ENCODE results near the gene PRKD2. TPM values are rescaled to one million over a fixed set of nuclear protein-coding genes. Genes with fewer than 3 reads are reported as not detected.
"Not testable (repeated sequence)": the region's sequence is repeated elsewhere in the genome, so short reads cannot be mapped to it uniquely, and the experiment has no call there.

PRKD2 gene
- total RNA-seq, 1 experiment from 2014 or later, result 7.3 TPM

- no peaks in the 10 kb centered on the region for H3K9me3 ChIP-seq (replicated peaks)
- peak overlapping the region; percentile 52 for H3K4me3 ChIP-seq
- peaks cover 34% of the 10 kb centered on the region for H3K36me3 ChIP-seq
- DNase-seq (ENCODE audit: low read depth in 1 of 2, low spot score in 2 of 2), result no peak
- no peaks in the 10 kb centered on the region for H3K27me3 ChIP-seq (replicated peaks)
- H3K27ac ChIP-seq, result peak overlapping the region; percentile 5; the same call in 1 of the 2 replicates
- H3K4me1 ChIP-seq (replicated peaks), result peaks cover 31% of the 10 kb centered on the region
Observed at GRCh38 chr19:46716672-46717033, 261 bp downstream of the PRKD2 start.

- Histone ChIP-seq H3K27ac (0 out of 2 replicates have a peak overlapping the region, but pooled peaks have one; percentile 7), H3K27me3 (replicated peaks) (no peaks in the 10 kb centered on the region), H3K4me1 (replicated peaks) (peaks cover 31% of the 10 kb centered on the region), H3K9me3 (replicated peaks) (no peaks in the 10 kb centered on the region), H3K36me3 (peaks cover 31% of the 10 kb centered on the region), H3K4me3 (peak overlapping the region; percentile 52)
- DNase-seq (ENCODE audit: low read depth in 1 of 2, low spot score in 2 of 2), result no peak
Observed at GRCh38 chr19:46715975-46716671, 791 bp downstream of the PRKD2 start.

GRCh38 chr19:46715620-46715974 is 1.3 kb downstream of the PRKD2 start:
- DNase-seq (ENCODE audit: low read depth in 1 of 2, low spot score in 2 of 2), result no peak
- Histone ChIP-seq H3K27me3 (replicated peaks) (no peaks in the 10 kb centered on the region), H3K4me3 (peak overlapping the region; percentile 52), H3K9me3 (replicated peaks) (no peaks in the 10 kb centered on the region), H3K36me3 (peaks cover 29% of the 10 kb centered on the region), H3K4me1 (replicated peaks) (peaks cover 31% of the 10 kb centered on the region), H3K27ac (0 out of 2 replicates have a peak overlapping the region, but pooled peaks have one; percentile 7)

- peak overlapping the region; percentile 74 for H3K27ac ChIP-seq
- no peaks in the 10 kb centered on the region for H3K27me3 ChIP-seq (replicated peaks)
- H3K36me3 ChIP-seq, result peaks cover 24% of the 10 kb centered on the region
- no peaks in the 10 kb centered on the region for H3K9me3 ChIP-seq (replicated peaks)
- H3K4me1 ChIP-seq (replicated peaks), result peaks cover 31% of the 10 kb centered on the region
- peak in 1 of 2 experiments; percentile 30 for DNase-seq (ENCODE audit: low read depth in 1 of 2, low spot score in 2 of 2)
- peak overlapping the region; percentile 44 for H3K4me3 ChIP-seq
Observed at GRCh38 chr19:46714444-46715106, 2.3 kb downstream of the PRKD2 start.

- H3K27me3 ChIP-seq (replicated peaks), result no peaks in the 10 kb centered on the region
- peak overlapping the region; percentile 44 for H3K4me3 ChIP-seq
- peak in 1 of 2 experiments; percentile 81 for DNase-seq (ENCODE audit: low read depth in 1 of 2, low spot score in 2 of 2)
- H3K9me3 ChIP-seq (replicated peaks), result no peaks in the 10 kb centered on the region
- peaks cover 26% of the 10 kb centered on the region for H3K36me3 ChIP-seq
- peak overlapping the region; percentile 74 for H3K27ac ChIP-seq
- H3K4me1 ChIP-seq (replicated peaks), result peaks cover 31% of the 10 kb centered on the region
Observed at GRCh38 chr19:46713781-46714443, 3.0 kb downstream of the PRKD2 start.

- peaks cover 21% of the 10 kb centered on the region for H3K36me3 ChIP-seq
- not testable (repeated sequence) for H3K27ac ChIP-seq; DNase-seq (ENCODE audit: low read depth in 1 of 2, low spot score in 2 of 2); H3K9me3 ChIP-seq (replicated peaks); H3K27me3 ChIP-seq (replicated peaks); H3K4me3 ChIP-seq
- H3K4me1 ChIP-seq (replicated peaks), result peaks cover 26% of the 10 kb centered on the region
Observed at GRCh38 chr19:46712768-46713338, 4.1 kb downstream of the PRKD2 start.

GRCh38 chr19:46710687-46711086 is 6.2 kb downstream of the PRKD2 start:
- Histone ChIP-seq H3K27ac (no peak overlapping the region), H3K4me3 (no peak overlapping the region), H3K36me3 (peaks cover 29% of the 10 kb centered on the region), H3K27me3 (replicated peaks) (no peaks in the 10 kb centered on the region), H3K4me1 (replicated peaks) (peaks cover 15% of the 10 kb centered on the region), H3K9me3 (replicated peaks) (no peaks in the 10 kb centered on the region)
- DNase-seq (ENCODE audit: low read depth in 1 of 2, low spot score in 2 of 2), result no peak

- Histone ChIP-seq H3K36me3 (peaks cover 57% of the 10 kb centered on the region), H3K9me3 (replicated peaks) (no peaks in the 10 kb centered on the region), H3K27me3 (replicated peaks) (no peaks in the 10 kb centered on the region), H3K4me3 (no peak overlapping the region), H3K4me1 (replicated peaks) (no peaks in the 10 kb centered on the region), H3K27ac (no peak overlapping the region)
- no peak for DNase-seq (ENCODE audit: low read depth in 1 of 2, low spot score in 2 of 2)
Observed at GRCh38 chr19:46704379-46705076, 12.4 kb downstream of the PRKD2 start.

GRCh38 chr19:46700704-46701103 is 16.2 kb downstream of the PRKD2 start:
- no peak for DNase-seq (ENCODE audit: low read depth in 1 of 2, low spot score in 2 of 2)
- H3K36me3 ChIP-seq, result peaks cover 68% of the 10 kb centered on the region
- no peak overlapping the region for H3K27ac ChIP-seq
- no peaks in the 10 kb centered on the region for H3K27me3 ChIP-seq (replicated peaks)
- H3K4me3 ChIP-seq, result no peak overlapping the region
- H3K9me3 ChIP-seq (replicated peaks), result no peaks in the 10 kb centered on the region
- H3K4me1 ChIP-seq (replicated peaks), result no peaks in the 10 kb centered on the region

GRCh38 chr19:46698395-46699321 is 18.3 kb downstream of the PRKD2 start:
- H3K27ac ChIP-seq, result no peak overlapping the region
- H3K36me3 ChIP-seq, result peaks cover 80% of the 10 kb centered on the region
- no peaks in the 10 kb centered on the region for H3K4me1 ChIP-seq (replicated peaks)
- H3K4me3 ChIP-seq, result no peak overlapping the region
- H3K9me3 ChIP-seq (replicated peaks), result no peaks in the 10 kb centered on the region
- no peak for DNase-seq (ENCODE audit: low read depth in 1 of 2, low spot score in 2 of 2)
- H3K27me3 ChIP-seq (replicated peaks), result no peaks in the 10 kb centered on the region

- Histone ChIP-seq H3K9me3 (replicated peaks) (no peaks in the 10 kb centered on the region), H3K27ac (no peak overlapping the region), H3K4me3 (no peak overlapping the region), H3K4me1 (replicated peaks) (no peaks in the 10 kb centered on the region), H3K27me3 (replicated peaks) (no peaks in the 10 kb centered on the region), H3K36me3 (peaks cover 83% of the 10 kb centered on the region)
- DNase-seq (ENCODE audit: low read depth in 1 of 2, low spot score in 2 of 2), result no peak
Observed at GRCh38 chr19:46697204-46697960, 19.5 kb downstream of the PRKD2 start.

- no peak for DNase-seq (ENCODE audit: low read depth in 1 of 2, low spot score in 2 of 2)
- Histone ChIP-seq H3K27me3 (replicated peaks) (no peaks in the 10 kb centered on the region), H3K9me3 (replicated peaks) (no peaks in the 10 kb centered on the region), H3K36me3 (peaks cover 85% of the 10 kb centered on the region), H3K4me3 (no peak overlapping the region), H3K27ac (no peak overlapping the region), H3K4me1 (replicated peaks) (no peaks in the 10 kb centered on the region)
Observed at GRCh38 chr19:46696866-46697203, 20.1 kb downstream of the PRKD2 start.

Measured in SJSA1 (cell line).